WTC11 (cell line): ENCODE results near the gene STT3B.

Experiments used
- ELF4 ChIP-seq: sonication (generic); formaldehyde crosslinking; IDR thresholded peaks from 2 replicates; pipeline ENCODE4 v1.8.1; 2022; ENCODE audit warnings: low read depth, mild to moderate bottlenecking, moderate library complexity, missing genetic modification reagents
- SP1 ChIP-seq: sonication (generic); formaldehyde crosslinking; conservative IDR thresholded peaks from 2 replicates; pipeline ENCODE4 v1.8.1; 2022; ENCODE audit warnings: missing genetic modification reagents
- TCF7 ChIP-seq: sonication (generic); formaldehyde crosslinking; IDR thresholded peaks from 2 replicates; pipeline ENCODE4 v1.8.0; 2022; ENCODE audit warnings: mild to moderate bottlenecking, low read depth, missing genetic modification reagents, moderate library complexity
- ZNF121 ChIP-seq: sonication (generic); formaldehyde crosslinking; IDR thresholded peaks from 2 replicates; pipeline ENCODE4 v1.8.0; 2023; ENCODE audit warnings: missing genetic modification reagents
- ZNF232 ChIP-seq: sonication (generic); formaldehyde crosslinking; IDR thresholded peaks from 2 replicates; pipeline ENCODE4 v1.8.0; 2022; ENCODE audit warnings: mild to moderate bottlenecking, missing genetic modification reagents
- ZNF263 ChIP-seq: sonication (generic); formaldehyde crosslinking; IDR thresholded peaks from 2 replicates; pipeline ENCODE4 v1.8.1; 2022; ENCODE audit warnings: low read depth, mild to moderate bottlenecking, moderate library complexity, missing genetic modification reagents
- TF ChIP-seq, protein P1 (sequence below): fragments of 200-600 bp; IDR thresholded peaks from 2 replicates; pipeline ENCODE4 v1.8.0; 2022; ENCODE audit warnings: antibody characterized with exemption
- TF ChIP-seq, protein P2 (sequence below): sonication (generic); formaldehyde crosslinking; IDR thresholded peaks from 2 replicates; pipeline ENCODE4 v1.8.0; 2022; ENCODE audit warnings: mild to moderate bottlenecking, missing genetic modification reagents
- TF ChIP-seq, protein P3 (sequence below): sonication (generic); formaldehyde crosslinking; IDR thresholded peaks from 2 replicates; pipeline ENCODE4 v1.8.0; 2023; ENCODE audit warnings: missing genetic modification reagents, mild to moderate bottlenecking, borderline replicate concordance
- TF ChIP-seq, protein P4 (sequence below): fragments of 250-450 bp; sonication (Bioruptor Pico); IDR thresholded peaks from 2 replicates; pipeline ENCODE4 v1.8.0; 2021; ENCODE audit warnings: mild to moderate bottlenecking

DNA sequence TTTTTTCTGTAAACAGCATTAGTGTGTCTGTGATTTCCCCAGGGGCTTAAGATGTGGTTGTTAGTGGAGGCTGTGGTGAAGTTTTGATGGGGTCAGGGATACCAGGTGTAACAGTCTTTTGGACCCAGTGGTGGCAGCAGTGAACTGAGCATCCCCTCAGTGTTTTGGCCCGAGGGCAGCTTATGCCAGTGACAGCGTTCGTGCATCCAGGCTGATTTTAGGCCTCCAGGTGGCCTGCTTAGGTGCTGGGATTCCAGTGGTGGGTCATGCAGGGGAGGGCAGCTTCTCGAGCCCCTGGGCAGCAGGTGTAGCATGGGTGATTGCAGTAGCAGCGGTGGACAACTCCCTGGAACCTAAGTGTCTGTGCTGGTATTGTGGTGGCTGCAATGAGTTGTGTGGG lies 29.2 kb downstream of the STT3B start:
- TF ChIP-seq, protein P1, sequence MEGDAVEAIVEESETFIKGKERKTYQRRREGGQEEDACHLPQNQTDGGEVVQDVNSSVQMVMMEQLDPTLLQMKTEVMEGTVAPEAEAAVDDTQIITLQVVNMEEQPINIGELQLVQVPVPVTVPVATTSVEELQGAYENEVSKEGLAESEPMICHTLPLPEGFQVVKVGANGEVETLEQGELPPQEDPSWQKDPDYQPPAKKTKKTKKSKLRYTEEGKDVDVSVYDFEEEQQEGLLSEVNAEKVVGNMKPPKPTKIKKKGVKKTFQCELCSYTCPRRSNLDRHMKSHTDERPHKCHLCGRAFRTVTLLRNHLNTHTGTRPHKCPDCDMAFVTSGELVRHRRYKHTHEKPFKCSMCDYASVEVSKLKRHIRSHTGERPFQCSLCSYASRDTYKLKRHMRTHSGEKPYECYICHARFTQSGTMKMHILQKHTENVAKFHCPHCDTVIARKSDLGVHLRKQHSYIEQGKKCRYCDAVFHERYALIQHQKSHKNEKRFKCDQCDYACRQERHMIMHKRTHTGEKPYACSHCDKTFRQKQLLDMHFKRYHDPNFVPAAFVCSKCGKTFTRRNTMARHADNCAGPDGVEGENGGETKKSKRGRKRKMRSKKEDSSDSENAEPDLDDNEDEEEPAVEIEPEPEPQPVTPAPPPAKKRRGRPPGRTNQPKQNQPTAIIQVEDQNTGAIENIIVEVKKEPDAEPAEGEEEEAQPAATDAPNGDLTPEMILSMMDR, result no peak
- TF ChIP-seq ZNF121 (CRISPR knock-in tag), result no peak
- TF ChIP-seq SP1 (CRISPR knock-in tag), result no peak
- no peak for TF ChIP-seq TCF7 (CRISPR knock-in tag)
- TF ChIP-seq ZNF232 (CRISPR knock-in tag), result no peak
- TF ChIP-seq, protein P2, sequence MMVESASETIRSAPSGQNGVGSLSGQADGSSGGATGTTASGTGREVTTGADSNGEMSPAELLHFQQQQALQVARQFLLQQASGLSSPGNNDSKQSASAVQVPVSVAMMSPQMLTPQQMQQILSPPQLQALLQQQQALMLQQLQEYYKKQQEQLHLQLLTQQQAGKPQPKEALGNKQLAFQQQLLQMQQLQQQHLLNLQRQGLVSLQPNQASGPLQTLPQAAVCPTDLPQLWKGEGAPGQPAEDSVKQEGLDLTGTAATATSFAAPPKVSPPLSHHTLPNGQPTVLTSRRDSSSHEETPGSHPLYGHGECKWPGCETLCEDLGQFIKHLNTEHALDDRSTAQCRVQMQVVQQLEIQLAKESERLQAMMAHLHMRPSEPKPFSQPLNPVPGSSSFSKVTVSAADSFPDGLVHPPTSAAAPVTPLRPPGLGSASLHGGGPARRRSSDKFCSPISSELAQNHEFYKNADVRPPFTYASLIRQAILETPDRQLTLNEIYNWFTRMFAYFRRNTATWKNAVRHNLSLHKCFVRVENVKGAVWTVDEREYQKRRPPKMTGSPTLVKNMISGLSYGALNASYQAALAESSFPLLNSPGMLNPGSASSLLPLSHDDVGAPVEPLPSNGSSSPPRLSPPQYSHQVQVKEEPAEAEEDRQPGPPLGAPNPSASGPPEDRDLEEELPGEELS (CRISPR knock-in tag), result no peak
- TF ChIP-seq, protein P3, sequence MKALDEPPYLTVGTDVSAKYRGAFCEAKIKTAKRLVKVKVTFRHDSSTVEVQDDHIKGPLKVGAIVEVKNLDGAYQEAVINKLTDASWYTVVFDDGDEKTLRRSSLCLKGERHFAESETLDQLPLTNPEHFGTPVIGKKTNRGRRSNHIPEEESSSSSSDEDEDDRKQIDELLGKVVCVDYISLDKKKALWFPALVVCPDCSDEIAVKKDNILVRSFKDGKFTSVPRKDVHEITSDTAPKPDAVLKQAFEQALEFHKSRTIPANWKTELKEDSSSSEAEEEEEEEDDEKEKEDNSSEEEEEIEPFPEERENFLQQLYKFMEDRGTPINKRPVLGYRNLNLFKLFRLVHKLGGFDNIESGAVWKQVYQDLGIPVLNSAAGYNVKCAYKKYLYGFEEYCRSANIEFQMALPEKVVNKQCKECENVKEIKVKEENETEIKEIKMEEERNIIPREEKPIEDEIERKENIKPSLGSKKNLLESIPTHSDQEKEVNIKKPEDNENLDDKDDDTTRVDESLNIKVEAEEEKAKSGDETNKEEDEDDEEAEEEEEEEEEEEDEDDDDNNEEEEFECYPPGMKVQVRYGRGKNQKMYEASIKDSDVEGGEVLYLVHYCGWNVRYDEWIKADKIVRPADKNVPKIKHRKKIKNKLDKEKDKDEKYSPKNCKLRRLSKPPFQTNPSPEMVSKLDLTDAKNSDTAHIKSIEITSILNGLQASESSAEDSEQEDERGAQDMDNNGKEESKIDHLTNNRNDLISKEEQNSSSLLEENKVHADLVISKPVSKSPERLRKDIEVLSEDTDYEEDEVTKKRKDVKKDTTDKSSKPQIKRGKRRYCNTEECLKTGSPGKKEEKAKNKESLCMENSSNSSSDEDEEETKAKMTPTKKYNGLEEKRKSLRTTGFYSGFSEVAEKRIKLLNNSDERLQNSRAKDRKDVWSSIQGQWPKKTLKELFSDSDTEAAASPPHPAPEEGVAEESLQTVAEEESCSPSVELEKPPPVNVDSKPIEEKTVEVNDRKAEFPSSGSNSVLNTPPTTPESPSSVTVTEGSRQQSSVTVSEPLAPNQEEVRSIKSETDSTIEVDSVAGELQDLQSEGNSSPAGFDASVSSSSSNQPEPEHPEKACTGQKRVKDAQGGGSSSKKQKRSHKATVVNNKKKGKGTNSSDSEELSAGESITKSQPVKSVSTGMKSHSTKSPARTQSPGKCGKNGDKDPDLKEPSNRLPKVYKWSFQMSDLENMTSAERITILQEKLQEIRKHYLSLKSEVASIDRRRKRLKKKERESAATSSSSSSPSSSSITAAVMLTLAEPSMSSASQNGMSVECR, result peak; percentile 35; the same call in 1 of the 2 replicates
- TF ChIP-seq, protein P4, sequence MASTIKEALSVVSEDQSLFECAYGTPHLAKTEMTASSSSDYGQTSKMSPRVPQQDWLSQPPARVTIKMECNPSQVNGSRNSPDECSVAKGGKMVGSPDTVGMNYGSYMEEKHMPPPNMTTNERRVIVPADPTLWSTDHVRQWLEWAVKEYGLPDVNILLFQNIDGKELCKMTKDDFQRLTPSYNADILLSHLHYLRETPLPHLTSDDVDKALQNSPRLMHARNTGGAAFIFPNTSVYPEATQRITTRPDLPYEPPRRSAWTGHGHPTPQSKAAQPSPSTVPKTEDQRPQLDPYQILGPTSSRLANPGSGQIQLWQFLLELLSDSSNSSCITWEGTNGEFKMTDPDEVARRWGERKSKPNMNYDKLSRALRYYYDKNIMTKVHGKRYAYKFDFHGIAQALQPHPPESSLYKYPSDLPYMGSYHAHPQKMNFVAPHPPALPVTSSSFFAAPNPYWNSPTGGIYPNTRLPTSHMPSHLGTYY (CRISPR knock-in tag), result no peak
- no peak for TF ChIP-seq ZNF263 (CRISPR knock-in tag)
- TF ChIP-seq ELF4 (CRISPR knock-in tag), result no peak
